Breast epithelium (tissue), 4 donors: ENCODE data around the gene TBC1D23. TPM values are rescaled to one million over a fixed set of nuclear protein-coding genes. Genes with fewer than 3 reads are reported as not detected.
"Not testable (repeated sequence)": the region's sequence is repeated elsewhere in the genome, so short reads cannot be mapped to it uniquely, and the experiment has no call there.

Experiments
- DNase-seq, 2 donors: peaks; one replicate each; pipeline ENCODE4 v3.0.0-alpha.2; 2019; ENCODE audit warnings: low spot score in 2 of 2
- H3K27ac ChIP-seq, 2 donors: fragments of 200-600 bp; sonication (generic) in 1 of 2; one replicate each; pipeline ENCODE4 v1.5.1; 2016 to 2019; ENCODE audit warnings: mild to moderate bottlenecking in 1 of 2
- H3K27me3 ChIP-seq, 2 donors: fragments of 200-600 bp; sonication (generic) in 1 of 2; one replicate each; pipeline versions ENCODE4 v1.5.1 to v1.6.0; 2017 to 2019; ENCODE audit warnings: control low read depth in 1 of 2, mild to moderate bottlenecking in 1 of 2
- H3K36me3 ChIP-seq: fragments of 200-600 bp; one replicate; pipeline ENCODE4 v1.5.1; 2019
- H3K4me1 ChIP-seq, 2 donors: fragments of 200-600 bp; sonication (generic); one replicate each; pipeline ENCODE4 v1.5.1; 2016 to 2019; ENCODE audit warnings: control low read depth in 1 of 2
- H3K4me3 ChIP-seq, 3 donors: fragments of 200-600 bp; sonication (generic); 1 replicate in 2 of 3; 2 replicates in 1 of 3; pipeline ENCODE4 v1.5.1; 2016 to 2019; ENCODE audit warnings: mild to moderate bottlenecking in 3 of 3, moderate library complexity in 2 of 3
- H3K9me3 ChIP-seq, 2 donors: fragments of 200-600 bp; sonication (generic) in 1 of 2; one replicate each; pipeline ENCODE4 v1.5.1; 2016 to 2019; ENCODE audit warnings: control low read depth in 1 of 2
- CTCF ChIP-seq, 3 donors: fragments of 450-650 bp; IDR thresholded peaks; one replicate each; pipeline ENCODE4 v1.5.1; 2016 to 2017; ENCODE audit warnings: antibody characterized with exemption in 3 of 3, mild to moderate bottlenecking in 3 of 3, moderate library complexity in 3 of 3
- POLR2A ChIP-seq: fragments of 450-650 bp; IDR thresholded peaks from one replicate; pipeline ENCODE4 v1.6.1; 2016; ENCODE audit warnings: antibody characterized with exemption, mild to moderate bottlenecking, moderate library complexity
- POLR2AphosphoS5 ChIP-seq, 3 donors: sonication (generic); formaldehyde crosslinking; IDR thresholded peaks; one replicate each; pipeline ENCODE4 v1.6.1; 2017; ENCODE audit warnings: antibody characterized with exemption in 3 of 3
- intact Hi-C: fragments of 100-400 bp; cut with DNase I; formaldehyde crosslinking; loops from one replicate; pipeline ENCODE4 v1.15.1; 2023; ENCODE audit warnings: low total_unique reads
- total RNA-seq, 3 donors: library from RNA; depleted of rRNA; stranded (reverse); fragments of >200 nt; gene quantifications; one replicate each; pipeline ENCODE4 v1.1.0, GENCODE V29; 2016

Gene TBC1D23
- total RNA-seq, 3 donors from 2014 or later, result 32.8 to 48.2 (median 42.9) TPM

DNA sequence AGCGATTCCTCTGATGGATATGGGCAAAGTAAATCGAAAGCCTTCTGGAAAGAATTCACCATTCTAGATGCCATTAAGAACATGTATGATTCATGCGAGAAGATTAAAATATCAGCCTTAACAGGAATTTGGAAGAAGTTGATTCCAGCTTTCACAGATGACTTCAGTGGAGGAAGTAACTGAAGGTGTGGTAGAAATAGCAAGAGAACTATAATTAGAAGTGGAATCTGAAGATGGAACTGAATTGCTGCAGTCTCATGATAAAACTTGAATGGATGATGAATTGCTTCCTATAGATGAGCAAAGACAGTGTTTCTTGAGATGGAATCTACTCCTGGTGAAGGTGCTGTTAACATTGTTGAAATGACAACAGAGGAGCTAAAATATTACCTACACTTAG is 30.1 kb upstream of the TBC1D23 start:
- intact Hi-C loops, result no loop called here
- no peaks in the 10 kb centered on the region for H3K36me3 ChIP-seq

GRCh38 chr3:100231668-100232067 is 29.1 kb upstream of the TBC1D23 start:
- H3K27ac ChIP-seq, result no peak overlapping the region
- intact Hi-C loops, result no loop called here
- TF ChIP-seq CTCF (IDR thresholded peaks at IDR 0.05) (no peak), POLR2A (no peak), POLR2AphosphoS5 (IDR thresholded peaks at IDR 0.05) (no peak)

More for the DNA sequence above, 30.1 kb upstream of the TBC1D23 start:
- H3K9me3 ChIP-seq, result no peaks in the 10 kb centered on the region
- no peak overlapping the region for H3K27ac ChIP-seq
- no peaks in the 10 kb centered on the region for H3K4me1 ChIP-seq
- H3K27me3 ChIP-seq, result no peaks in the 10 kb centered on the region
- DNase-seq, result no peak
- no peak overlapping the region for H3K4me3 ChIP-seq
- TF ChIP-seq POLR2A, result no peak
- no peak for TF ChIP-seq CTCF (IDR thresholded peaks at IDR 0.05)
- TF ChIP-seq POLR2AphosphoS5 (IDR thresholded peaks at IDR 0.05), result no peak

GRCh38 chr3:100234364-100234763 is 26.4 kb upstream of the TBC1D23 start:
- H3K9me3 ChIP-seq, result peaks cover 15 to 17% of the 10 kb centered on the region in 2 donors
- no peak for TF ChIP-seq POLR2AphosphoS5 (IDR thresholded peaks at IDR 0.05)
- TF ChIP-seq CTCF (IDR thresholded peaks at IDR 0.05), result no peak
- TF ChIP-seq POLR2A, result no peak
- H3K36me3 ChIP-seq, result no peaks in the 10 kb centered on the region
- intact Hi-C loops, result no loop called here
- no peak for DNase-seq
- no peak overlapping the region for H3K27ac ChIP-seq
- H3K4me1 ChIP-seq, result no peaks in the 10 kb centered on the region
- H3K4me3 ChIP-seq, result no peak overlapping the region
- H3K27me3 ChIP-seq, result no peaks in the 10 kb centered on the region

More at GRCh38 chr3:100231668-100232067, 29.1 kb upstream of the TBC1D23 start:
- Histone ChIP-seq H3K4me3 (no peak overlapping the region), H3K36me3 (no peaks in the 10 kb centered on the region), H3K27me3 (no peaks in the 10 kb centered on the region), H3K9me3 (no peaks in the 10 kb centered on the region), H3K4me1 (no peaks in the 10 kb centered on the region)
- DNase-seq, result no peak

- no peak for TF ChIP-seq POLR2AphosphoS5 (IDR thresholded peaks at IDR 0.05)
- TF ChIP-seq CTCF (IDR thresholded peaks at IDR 0.05), result no peak
- no peak for DNase-seq
- intact Hi-C loops, result no loop called here
These were observed 22.2 kb upstream of the TBC1D23 start for GRCh38 chr3:100238599-100238998.

DNA sequence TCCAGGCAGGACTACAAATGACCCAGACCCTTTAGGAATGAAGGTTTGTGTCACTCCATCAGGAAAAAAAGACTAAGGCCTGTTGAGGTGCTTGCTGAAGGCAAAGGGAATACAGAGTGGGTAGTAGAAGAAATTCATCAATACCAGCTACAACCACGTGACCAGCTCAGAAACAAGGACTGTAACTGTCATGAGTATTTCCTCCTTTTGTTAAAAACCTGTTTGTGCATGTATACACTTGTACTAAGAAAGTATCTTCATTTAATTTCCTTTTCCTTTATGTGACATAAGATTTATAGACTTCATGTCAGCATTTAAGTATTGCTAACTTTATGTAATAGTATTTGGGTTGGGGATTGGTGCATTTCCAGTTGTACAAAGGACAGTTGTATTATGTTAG is 18.3 kb upstream of the TBC1D23 start:
- H3K27ac ChIP-seq, H3K4me3 ChIP-seq, H3K36me3 ChIP-seq, DNase-seq, H3K27me3 ChIP-seq, H3K4me1 ChIP-seq: not testable (repeated sequence)
- intact Hi-C loops, result loop anchor here (5.0 kb wide), 1 partner anchor 1420 kb away; no protein-coding TSS in a partner anchor
- H3K9me3 ChIP-seq, result peaks cover 19 to 22% of the 10 kb centered on the region in 2 donors

More at GRCh38 chr3:100238599-100238998, 22.2 kb upstream of the TBC1D23 start:
- H3K4me1 ChIP-seq, result no peaks in the 10 kb centered on the region
- peaks cover 19 to 22% of the 10 kb centered on the region in 2 donors for H3K9me3 ChIP-seq
- no peak overlapping the region for H3K4me3 ChIP-seq
- no peak overlapping the region for H3K27ac ChIP-seq
- no peaks in the 10 kb centered on the region for H3K36me3 ChIP-seq
- no peaks in the 10 kb centered on the region for H3K27me3 ChIP-seq

DNA sequence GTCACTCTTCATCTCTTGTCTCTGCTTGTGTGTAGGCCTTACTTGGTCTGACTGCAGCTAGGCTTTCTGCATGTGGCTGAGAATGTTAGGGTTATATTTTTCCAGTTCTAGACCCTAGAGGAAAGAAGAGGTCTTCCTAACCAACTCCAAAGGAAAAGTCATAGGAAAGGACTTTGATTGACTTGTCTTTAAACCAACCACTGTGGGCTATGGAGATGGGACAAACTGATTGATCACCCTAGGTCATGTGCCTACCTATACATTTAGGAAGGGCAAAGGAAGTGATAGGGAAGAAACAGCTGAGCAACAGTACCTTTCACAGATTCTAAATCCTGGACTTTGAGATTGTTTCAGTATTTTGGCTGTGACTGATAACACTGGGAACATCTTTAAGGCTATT is 16.5 kb upstream of the TBC1D23 start:
- H3K4me3 ChIP-seq, result no peak overlapping the region
- no peak for DNase-seq
- H3K4me1 ChIP-seq, result no peaks in the 10 kb centered on the region
- no peak overlapping the region for H3K27ac ChIP-seq
- TF ChIP-seq POLR2A (no peak), POLR2AphosphoS5 (IDR thresholded peaks at IDR 0.05) (no peak), CTCF (IDR thresholded peaks at IDR 0.05) (no peak)
- peaks cover 6% of the 10 kb centered on the region in 2 donors for H3K9me3 ChIP-seq
- intact Hi-C loops, result loop anchor here (5.0 kb wide), 1 partner anchor 1422 kb away; no protein-coding TSS in a partner anchor
- no peaks in the 10 kb centered on the region for H3K27me3 ChIP-seq
- no peaks in the 10 kb centered on the region for H3K36me3 ChIP-seq
